AG08395 (cell line): ENCODE data around the gene MTHFD1L.

Experiments
- DNase-seq: peaks from one replicate; pipeline ENCODE4 v3.0.0; 2012; ENCODE audit warnings: mixed read lengths, low spot score

Gene MTHFD1L

DNA sequence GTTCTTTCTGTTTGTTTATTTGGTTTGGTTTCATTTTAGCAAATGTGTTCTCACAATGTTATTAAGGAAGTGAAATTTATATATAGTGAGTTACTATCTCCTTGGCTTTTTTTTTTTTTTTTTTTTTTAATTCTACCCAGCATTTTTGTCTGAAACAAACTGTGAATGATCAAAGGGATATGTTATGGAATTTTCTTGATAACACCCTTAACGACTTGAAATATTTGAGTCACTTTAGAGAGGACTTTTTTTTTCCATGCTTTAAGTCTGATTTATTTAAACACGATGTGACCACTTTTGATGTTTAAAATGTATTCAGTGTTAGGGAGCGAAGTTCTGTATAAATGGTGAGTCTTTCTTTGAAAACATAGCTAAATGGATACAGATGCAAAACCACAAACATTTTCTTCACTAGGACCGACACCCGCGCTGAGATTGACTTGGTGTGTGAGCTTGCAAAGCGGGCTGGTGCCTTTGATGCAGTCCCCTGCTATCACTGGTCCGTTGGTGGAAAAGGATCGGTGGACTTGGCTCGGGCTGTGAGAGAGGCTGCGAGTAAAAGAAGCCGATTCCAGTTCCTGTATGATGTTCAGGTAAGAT is 149.7 kb downstream of the MTHFD1L start:
- no peak for DNase-seq

DNA sequence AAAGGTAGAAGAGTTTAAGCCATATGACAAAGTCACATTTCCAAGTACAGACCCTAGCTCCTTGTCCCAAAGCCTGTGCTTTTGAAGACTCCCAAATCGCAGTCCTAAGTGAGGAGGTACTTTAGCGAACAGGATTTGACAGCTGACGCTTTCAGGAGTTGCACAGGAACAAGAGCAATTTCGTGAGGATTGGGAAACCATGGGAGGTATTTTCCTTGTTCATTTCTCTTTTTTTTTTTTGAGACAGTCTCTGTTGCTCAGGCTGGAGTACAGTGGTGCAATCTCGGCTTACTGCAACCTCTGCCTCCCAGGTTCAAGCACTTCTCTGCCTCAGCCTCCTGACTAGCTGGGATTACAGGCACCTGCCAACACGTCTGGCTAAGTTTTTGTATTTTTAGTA is 150.6 kb downstream of the MTHFD1L start:
- DNase-seq = no peak

DNA sequence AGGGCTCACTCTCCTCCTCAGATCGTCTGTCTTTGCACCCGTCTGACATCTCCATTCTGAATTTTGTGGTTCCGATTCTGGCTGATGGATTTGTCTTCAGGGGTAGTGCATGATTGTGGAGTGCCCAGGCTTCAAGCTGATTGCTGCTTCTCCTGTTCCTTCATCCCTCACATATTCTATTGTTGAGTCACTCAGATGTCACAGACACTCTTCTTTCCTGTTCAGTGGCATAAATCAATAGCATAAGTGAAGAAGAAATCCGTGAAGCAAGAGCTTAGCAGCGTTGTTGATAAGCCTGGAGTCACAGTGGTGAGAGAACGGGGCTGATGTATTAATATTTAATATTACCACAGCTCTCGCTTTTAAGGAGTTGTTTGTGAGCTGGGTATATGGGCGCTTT is 152.5 kb downstream of the MTHFD1L start:
- no peak for DNase-seq

DNA sequence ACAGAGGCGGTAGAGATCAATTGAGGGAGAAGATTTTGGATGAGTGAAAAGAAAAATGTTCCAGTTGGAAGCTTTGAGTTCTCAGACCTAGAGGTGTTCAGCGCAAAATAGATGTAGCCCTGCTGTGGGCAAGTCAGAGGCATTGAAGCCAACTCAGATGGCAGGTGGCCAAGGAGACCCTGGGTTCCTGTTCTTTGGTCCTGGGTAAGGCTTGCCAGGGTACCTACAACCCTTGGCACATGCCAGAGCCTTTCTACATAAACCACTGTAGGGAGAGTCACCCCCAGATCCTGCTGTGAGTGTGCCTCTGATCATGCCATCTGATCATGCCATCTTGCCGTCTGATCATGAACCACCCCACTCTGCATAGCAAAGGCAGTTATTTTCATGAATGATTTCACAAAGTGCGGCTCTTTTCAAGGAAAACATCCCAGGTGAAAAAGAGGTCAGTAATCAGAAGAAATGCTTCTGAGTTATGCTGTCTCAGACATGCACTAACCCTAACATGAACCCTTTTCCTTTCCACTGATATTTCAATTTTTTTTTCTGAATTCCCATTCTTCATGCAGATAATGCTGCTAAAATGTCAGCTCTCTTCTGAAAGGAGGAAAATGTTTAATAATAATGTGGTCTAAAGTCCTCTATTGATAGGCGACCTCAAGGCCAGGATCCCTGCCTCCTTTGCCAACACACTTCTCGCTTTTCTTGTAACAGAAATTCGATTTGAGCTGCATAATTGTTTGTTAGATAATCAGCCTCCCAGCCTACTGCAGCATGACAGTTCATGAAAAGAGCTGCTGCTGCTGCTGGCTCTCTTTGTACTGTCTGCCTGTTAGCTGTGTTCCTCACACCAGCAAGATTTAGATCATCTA is 153.6 kb downstream of the MTHFD1L start:
- DNase-seq = no peak

DNA sequence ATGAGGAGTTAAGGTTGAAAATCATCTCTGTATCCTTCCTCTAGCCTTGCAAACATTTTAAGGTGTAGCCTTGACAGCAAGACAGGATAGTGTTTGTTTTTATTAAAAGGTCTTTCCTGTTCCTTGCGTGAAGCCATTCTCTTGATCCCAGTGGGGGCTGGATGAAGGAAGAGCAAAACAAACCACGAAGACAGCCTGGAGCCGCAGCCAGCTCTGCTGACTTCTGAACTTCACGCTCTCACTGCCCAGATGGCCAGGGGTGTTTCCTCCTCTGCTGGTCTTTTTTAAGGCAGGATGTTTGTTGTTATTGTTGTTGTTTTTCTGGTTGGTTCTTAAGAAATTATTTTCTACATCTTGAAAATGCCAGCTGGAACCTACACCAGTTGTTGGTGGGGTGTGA is 156.4 kb downstream of the MTHFD1L start:
- no peak for DNase-seq

DNA sequence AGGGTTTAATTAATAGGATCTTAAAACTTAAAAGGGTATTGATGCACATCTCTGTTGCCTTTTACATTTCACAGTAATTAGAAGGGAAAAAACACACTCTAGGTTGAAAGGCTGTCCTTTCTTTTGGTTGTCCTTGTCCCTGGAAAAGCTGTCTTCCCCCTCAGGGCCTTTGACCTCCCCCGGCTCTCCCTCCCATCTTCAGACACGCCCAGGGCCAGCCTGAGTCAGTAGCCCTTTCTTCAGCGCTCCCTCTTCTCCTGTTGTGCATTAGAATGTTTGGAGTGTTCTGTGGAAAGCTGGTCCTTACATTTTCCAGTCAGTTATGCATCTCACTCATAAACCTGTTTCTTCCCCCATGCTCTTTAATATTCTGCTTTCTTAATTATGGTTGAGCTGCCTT is 157.0 kb downstream of the MTHFD1L start:
- no peak for DNase-seq

DNA sequence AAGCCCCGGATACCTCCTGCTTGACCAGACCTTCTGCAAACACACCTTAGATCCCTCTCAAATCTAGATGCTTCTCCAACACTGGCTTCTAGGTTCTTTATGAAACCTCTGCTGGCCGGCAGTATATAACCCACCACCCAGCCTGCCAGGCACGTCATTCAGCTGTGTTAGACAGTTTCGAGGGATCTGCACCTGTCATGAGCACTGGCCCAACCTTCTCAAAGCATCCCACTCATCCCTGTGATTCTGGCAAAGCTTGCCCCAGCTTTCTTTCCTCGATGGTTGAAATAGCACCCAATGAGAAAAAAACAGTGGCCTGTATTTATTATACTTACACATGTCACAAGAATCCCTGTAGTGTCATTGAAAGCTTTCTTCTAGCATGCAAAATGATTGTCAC is 157.8 kb downstream of the MTHFD1L start:
- no peak for DNase-seq

DNA sequence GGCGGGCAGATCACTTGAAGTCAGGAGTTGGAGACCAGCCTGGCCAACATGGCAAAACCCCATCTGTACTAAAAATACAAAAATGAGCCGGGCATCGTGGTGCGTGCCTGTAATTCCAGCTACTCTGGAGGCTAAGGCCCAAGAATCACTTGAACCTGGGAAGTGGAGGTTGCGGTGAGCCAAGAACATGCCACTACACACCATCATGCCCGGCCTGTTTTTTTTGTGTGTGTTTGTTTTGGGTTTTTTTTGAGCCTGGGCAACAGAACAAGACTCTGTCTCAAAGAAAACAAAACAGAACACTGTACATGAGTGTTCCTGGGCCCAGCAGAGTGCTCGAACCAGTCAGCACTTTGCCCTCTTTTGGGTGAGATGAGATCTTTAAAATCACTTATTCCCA is 159.1 kb downstream of the MTHFD1L start:
- no peak for DNase-seq

DNA sequence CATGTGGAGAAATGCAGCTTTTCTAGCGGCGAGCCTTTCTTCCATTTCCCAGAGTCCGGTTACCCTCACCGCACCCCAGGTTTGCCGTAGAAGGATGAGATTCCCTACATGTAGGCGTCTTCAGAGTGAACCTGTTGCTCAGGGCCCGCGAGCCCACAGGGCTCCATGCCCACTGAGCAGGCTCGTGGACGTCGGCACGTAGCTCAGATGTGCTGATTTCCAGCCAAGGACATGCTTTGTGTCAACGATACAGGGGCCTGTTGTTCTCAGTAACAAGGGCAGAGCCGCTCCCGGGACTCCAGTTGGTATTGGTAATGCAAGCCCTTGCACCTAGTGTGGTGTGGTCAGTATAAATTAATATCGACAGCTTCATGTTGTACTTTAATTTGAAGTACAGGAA is 159.6 kb downstream of the MTHFD1L start:
- no peak for DNase-seq

DNA sequence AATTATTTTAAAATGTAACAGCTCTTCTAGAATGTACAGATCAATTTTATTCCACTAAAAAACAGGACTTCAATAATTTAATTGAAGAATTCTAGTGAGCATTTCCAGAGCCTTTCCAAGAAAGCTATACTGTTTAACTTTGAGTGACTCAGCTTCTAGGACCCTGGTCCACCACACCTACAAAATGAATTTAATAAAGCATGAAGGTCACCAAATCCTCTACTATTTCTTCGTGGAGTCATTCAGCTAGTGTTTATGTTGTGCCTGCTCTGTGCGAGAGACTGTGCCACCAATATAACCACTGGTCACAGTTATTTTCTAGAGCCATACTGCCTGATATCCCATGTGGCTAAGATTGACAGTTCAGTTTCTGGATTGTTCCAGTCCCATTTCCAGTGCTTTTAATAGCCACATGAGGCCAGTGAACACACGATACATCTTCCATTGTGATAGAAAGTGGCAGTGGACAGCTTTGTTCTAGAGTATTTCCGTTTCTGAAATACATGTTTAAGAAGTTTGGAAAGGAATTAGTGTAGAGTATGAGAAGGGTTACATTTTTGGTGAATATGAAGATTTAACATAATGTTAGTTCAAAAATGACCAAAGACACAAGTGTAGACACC is 160.7 kb downstream of the MTHFD1L start:
- no peak for DNase-seq

DNA sequence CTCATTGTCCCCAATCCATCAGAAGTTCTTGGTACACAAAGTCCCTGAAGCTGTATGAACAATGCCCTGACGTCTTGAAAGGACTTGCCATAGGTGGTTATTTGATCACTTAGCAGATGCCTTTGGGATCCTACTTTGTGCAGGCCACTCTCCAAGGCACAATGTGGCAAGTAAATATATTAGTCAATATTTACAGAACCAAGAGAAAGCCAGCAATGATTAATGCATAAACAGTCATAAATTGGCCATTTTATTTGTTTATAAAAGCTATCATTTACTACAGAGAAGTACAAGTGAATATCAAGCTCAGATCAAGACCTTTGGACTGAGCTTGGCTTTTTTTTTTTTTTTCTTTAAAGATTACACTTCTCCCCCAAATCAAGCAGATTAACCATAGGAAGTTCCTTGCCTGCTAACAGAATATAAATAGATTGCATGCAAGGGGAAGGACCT is 161.8 kb downstream of the MTHFD1L start:
- DNase-seq = no peak

DNA sequence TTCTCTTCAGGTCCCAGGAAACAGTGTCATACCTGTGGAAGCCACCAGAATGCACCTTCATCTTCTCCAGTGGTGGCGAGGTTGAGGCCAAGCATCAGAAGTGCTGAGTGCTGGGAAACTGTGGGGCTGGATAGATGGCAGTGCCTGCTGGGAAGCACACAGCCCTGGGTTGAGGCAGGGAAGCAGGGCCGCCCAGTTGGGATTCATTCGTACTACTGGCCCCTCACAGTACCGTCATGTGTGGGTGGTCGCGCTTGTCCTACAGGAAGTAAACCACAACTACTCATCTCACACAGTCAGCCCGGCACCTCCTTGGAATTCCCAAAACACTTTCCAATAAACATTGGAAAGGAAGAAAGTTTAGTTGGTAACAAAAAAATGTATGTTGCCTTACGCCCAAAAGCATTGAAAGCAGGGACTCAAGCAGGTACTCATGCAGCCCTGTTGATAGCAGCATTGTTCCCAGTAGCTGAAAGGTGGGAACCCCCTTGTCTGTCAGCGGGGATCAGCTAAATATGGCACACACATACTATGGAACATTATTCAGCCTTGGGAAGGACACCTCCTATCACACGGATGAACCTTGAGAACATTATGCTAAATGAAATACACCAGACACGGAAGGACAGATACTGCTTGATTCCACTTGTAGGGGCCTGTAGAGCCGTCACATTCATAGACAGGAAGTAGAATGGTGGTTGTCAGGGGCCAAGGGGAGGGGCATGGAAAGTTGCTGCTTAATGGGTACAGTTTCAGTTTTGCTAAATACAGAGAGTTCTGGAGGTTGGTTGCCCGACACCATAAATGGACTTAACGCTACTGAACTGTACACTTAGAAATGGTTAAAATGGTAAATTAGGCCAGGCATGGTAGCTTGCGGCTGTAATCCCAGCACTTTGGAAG is 162.7 kb downstream of the MTHFD1L start:
- DNase-seq = no peak

DNA sequence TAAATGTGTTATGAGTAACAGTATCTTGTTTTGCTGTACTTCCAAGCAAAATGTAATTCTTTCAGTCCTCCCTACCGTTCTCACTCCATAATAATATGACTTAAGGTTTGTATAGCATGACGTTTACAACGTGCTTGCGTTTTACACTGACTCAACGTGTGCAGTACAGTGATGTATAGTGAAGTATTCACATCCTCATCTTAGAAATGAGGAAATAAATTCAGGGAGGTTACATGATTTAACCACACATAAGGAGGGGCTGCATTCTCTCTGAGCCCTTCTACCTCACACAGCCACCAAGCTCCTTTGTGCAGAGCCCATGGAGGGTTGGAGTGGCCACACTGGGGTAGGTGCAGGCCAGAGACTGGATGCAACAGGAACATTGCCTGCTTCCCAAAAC is 164.5 kb downstream of the MTHFD1L start:
- DNase-seq = no peak

DNA sequence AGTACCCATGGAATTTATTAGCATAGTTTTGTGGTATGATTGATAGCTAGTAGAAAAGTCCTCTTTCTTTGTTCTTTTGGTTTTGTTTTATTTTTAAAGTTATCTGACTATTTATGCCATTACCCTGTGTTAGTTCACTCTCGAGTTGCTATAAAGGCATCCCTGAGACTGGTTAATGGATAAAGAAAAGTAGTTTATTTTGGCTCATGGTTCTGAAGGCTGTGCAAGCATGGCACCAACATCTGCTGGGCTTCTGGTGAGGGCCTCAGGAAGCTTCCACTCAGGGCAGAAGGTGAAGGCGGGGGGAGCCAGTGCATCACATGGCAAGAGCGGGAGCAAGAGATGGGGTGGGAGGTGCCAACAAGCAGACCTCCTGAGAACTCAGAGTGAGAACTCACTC is 166.5 kb downstream of the MTHFD1L start:
- no peak for DNase-seq

DNA sequence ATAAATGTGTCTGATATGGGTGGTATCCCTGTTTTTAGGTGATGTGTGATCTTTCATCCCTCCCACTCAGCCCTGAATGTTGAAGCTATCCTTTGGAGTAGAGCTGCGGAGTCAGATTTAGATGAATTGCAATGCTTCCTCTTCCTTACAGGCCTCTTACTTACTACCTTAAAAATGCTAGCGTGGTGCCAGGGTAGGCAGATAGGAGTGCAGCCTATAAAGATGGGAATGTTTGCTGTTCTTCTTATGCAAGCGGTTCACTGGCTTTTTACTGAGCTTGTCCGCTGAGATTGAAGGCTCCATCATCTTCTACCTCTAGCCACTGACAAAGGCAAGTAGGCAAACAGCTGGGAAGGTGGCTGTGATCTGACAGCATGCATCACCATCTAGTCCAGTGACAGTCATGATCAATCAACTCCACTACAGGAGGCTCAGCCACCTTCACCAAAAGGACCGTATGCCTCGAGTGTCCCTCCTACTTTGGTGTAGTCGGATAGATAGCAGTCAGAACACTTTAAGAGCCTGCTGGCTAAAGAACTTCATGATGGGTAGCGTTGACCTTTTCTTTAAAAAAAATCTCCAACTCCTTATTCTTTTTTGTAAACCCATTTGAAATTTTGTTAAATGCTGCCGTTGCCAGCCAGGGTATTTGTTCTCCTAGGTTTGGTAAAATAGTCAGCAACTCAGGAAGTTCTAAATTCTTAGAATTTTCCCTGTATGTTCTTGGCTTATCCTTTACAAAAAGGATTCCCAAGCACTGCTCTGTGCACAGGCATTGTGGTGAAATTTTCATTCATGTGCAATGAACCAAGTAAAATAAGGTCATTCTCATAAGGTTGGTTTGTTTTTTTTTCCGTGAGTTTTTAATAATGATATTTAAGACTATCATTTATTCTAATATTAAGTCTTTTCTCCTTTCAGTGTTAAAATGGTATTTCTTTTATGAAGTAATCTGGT is 169.6 kb downstream of the MTHFD1L start:
- DNase-seq = no peak

DNA sequence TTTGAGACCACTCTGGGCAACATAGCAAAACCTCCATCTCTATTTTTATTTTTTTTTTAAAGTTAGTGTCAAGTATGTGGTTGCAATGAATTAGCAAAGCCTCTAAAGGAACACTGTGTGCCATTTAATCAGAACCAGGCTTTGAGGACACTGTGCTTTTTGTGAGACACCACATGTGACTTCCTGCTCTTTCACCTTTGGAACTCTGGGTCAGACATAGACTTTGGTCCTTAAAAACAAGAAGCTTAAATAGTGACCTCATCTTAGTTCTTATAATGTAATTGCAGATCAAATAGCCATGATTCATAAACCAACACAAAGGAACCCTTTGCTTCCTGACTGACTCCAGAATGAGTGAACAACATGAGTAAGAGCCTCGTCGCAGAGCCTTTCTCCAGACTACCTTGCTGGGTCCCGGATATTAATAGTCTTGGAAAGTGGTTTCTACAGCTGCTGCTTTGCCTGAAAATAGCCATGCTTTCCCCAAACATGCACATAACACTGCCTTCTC is 170.8 kb downstream of the MTHFD1L start:
- DNase-seq = peak; percentile 65

DNA sequence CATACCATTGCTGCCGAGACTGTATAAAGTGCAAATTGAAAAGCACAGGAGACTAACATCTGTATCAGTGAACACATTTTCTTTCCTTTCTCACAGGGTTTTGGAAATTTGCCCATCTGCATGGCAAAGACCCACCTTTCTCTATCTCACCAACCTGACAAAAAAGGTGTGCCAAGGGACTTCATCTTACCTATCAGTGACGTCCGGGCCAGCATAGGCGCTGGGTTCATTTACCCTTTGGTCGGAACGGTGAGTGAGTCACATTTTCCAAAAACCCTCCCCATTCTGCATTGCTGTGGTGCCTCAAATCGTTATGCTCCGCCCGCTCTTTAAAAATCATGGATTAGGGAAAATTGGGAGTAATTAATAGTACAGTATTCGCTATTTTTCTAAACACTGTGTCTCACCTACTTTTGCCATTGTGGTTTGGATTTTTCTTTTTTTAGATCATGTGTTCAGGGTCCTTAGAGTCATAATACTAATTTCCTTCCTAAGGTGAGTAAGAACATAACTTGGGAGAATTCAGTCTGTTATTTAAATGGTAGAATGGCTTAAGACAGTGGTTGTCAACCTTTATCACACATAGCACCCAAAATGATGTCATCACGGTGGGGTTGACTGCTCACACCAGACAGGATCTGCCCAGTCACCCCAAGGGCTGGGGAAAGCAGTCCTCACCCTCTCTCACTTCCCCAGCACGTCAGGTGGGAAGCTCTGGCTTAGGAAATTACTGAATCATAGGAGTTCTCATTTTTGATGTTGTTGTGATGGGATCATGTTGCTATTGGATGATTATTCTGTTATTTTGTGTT is 171.6 kb downstream of the MTHFD1L start:
- DNase-seq = no peak

DNA sequence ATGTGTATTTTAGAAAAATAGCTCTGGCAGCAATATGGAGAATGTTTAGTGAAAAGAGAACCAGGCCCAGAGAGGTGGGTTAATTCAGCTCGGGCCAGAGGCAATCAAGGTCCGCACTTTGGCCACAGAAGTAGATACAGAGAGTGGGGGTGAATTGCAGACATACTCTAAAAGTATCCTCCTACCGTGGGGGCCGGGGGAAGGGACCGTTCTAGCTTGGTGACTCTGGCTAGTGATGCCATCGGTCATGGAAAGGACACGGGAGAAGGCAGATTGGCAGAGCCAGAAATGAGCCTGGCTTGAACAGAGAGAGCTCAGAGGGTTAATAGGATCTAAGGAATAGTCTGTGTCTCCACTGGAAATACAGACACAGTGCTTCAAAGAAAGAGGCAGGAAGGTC is 173.1 kb downstream of the MTHFD1L start:
- DNase-seq = no peak

DNA sequence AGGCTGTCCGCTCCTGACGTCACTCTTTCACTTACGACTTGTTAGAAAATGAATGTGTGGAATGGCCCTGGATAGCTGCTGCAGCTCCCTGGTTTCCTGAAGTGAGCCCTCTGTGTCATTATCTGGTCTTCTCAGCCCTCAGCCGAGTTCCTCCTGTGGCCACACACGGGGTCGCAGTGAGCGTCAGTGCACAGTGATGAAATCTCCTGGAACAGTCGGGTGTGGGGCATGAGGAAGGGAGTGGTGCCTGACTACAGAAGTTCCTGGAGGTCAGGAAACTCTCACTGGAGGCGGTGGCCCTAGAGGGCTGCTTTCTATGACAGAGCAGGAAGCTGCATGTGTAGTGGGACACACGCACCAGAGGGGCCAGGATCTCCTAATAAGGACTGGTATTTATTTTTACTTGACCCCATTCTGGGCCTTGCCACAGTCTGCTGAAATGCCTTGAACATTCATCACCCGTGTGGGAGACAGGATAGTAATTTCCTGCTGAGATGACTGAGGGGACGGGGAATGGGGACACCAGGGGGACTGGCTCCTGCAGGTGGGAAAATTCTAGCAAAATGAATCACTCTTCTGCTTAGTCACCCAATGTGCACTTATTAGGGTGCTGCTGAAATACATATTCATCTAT is 175.5 kb downstream of the MTHFD1L start:
- DNase-seq = peak; percentile 74
